OCI-LY1 (cell line): ENCODE data around the gene MARCHF9.

Experiments used
- CTCF ChIP-seq: fragments of 200-600 bp; sonication (generic), shearing (Covaris generic); IDR thresholded peaks from 2 replicates; pipeline ENCODE4 v1.5.1; 2017; ENCODE audit warnings: mild to moderate bottlenecking, antibody characterized with exemption, low read length, moderate library complexity, mixed read lengths
- EZH2 ChIP-seq: fragments of 200-600 bp; sonication (generic), shearing (Covaris generic); IDR thresholded peaks from 2 replicates; pipeline ENCODE4 v1.8.0; 2017; ENCODE audit warnings: borderline replicate concordance, mixed run types, mild to moderate bottlenecking, antibody characterized with exemption, low read length, moderate library complexity, mixed read lengths

- TF ChIP-seq CTCF: no peak
- TF ChIP-seq EZH2: no peak
These were observed 24.4 kb upstream of the MARCHF9 start for GRCh38 chr12:57730336-57731067.
